Astrocyte of the spinal cord (primary cell): ENCODE data around the gene SLC16A8.

ENCODE experiments used
- DNase-seq: peaks from one replicate; pipeline ENCODE4 v3.0.0; 2011; ENCODE audit warnings: low read depth, low spot score
- H3K4me3 ChIP-seq: 2 replicates; pipeline ENCODE4 v1.5.1; 2011; ENCODE audit warnings: low read depth, mild to moderate bottlenecking, low read length, moderate library complexity
- CTCF ChIP-seq: IDR thresholded peaks from 2 replicates; pipeline ENCODE4 v1.5.1; 2012; ENCODE audit warnings: low read depth, mild to moderate bottlenecking, low read length, inconsistent platforms
- in situ Hi-C: cut with HindIII; loops from 2 replicates; pipeline ENCODE4 v1.10.0; 2017; ENCODE audit warnings: low sequenced_read_pairs

SLC16A8 gene

GRCh38 chr22:38071421-38072321 lies 12.3 kb downstream of the SLC16A8 start:
- no peak overlapping the region for H3K4me3 ChIP-seq
- in situ Hi-C loops = no loop called here
- DNase-seq = no peak
- no peak for TF ChIP-seq CTCF

GRCh38 chr22:38070250-38070921 lies 13.6 kb downstream of the SLC16A8 start:
- H3K4me3 ChIP-seq = no peak overlapping the region
- no peak for TF ChIP-seq CTCF
- in situ Hi-C loops = no loop called here
- DNase-seq = no peak

- DNase-seq = peak; percentile 49
- TF ChIP-seq CTCF = peak; percentile 66
- no peak overlapping the region for H3K4me3 ChIP-seq
- in situ Hi-C loops = no loop called here
These were observed 14.4 kb downstream of the SLC16A8 start for GRCh38 chr22:38069372-38070249.

GRCh38 chr22:38068641-38069371 lies 15.2 kb downstream of the SLC16A8 start:
- in situ Hi-C loops = no loop called here
- TF ChIP-seq CTCF = no peak
- no peak for DNase-seq
- no peak overlapping the region for H3K4me3 ChIP-seq

GRCh38 chr22:38067761-38068360 lies 16.1 kb downstream of the SLC16A8 start:
- TF ChIP-seq CTCF = no peak
- H3K4me3 ChIP-seq = no peak overlapping the region
- no peak for DNase-seq
- in situ Hi-C loops = no loop called here
